ENCODE data around the gene CDC27. TPM values are rescaled to one million over a fixed set of nuclear protein-coding genes. Genes with fewer than 3 reads are reported as not detected.

Gene CDC27
- polyA plus RNA-seq, 1 donor from 2014 or later, result 50.1 TPM

DNA sequence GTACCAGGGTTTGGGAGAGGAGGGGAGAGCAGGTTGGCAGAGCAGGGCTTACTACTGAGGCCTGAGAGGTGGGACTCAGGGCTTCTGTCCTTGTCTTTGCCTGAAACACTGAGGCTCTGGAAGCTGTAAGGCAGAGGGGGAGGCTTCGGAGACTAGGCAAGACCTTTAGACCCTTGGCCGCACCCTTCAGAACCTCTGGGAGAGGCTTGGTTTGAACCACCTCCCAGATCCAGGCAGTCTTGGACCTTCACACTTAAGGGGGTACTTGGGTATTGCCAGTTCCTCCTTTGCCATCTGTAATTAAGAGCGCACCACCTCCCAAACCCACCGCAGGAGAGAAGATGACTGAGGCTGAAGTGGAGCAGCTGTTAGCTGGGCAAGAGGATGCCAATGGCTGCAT is 33.0 kb upstream of the CDC27 start (continued):
- TF ChIP-seq SMC3 (conservative IDR thresholded peaks at IDR 0.05; ENCODE audit: poor library complexity), result no peak

DNA sequence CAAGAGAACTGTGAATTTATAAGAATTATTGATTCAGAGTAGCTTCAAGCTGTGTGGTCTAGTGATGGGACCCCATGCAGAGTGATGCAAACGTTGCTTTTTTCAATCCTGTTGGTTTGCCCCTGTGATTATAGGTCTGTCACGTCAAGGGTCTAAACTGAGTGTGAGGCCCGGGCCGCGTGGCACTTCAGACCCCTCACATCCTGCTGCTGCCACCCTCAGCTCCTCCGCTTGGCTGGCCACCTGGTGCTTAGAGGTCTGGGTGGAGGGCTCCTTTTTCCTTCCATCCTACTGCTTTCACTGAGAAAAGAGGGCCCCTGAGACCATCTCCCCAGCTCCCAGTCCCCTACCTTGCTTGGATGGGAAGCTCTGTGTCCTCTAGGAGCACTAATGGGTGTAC is 32.1 kb upstream of the CDC27 start:
- no peak overlapping the region for H3K4me3 ChIP-seq (ENCODE audit: low read length)
- H3K9ac ChIP-seq (ENCODE audit: low read length), result no peak overlapping the region
- H3K4me2 ChIP-seq (ENCODE audit: low read length), result no peak overlapping the region
- TF ChIP-seq CTCF (IDR thresholded peaks at IDR 0.05; ENCODE audit: poor library complexity, severe bottlenecking) (no peak), SMC3 (conservative IDR thresholded peaks at IDR 0.05; ENCODE audit: poor library complexity) (no peak), TAF1 (IDR thresholded peaks at IDR 0.05; ENCODE audit: low read depth) (no peak), EZH2 (IDR thresholded peaks at IDR 0.05; ENCODE audit: borderline replicate concordance, insufficient read depth, low read length, poor library complexity, severe bottlenecking) (no peak), MXI1 (conservative IDR thresholded peaks at IDR 0.05; ENCODE audit: poor library complexity, severe bottlenecking) (no peak), RAD21 (conservative IDR thresholded peaks at IDR 0.05) (no peak), POLR2AphosphoS5 (IDR thresholded peaks at IDR 0.05) (no peak)
- H3K36me3 ChIP-seq (ENCODE audit: insufficient read depth, low read length), result no peaks in the 10 kb centered on the region
- H3K27me3 ChIP-seq (ENCODE audit: insufficient read depth, low read depth, low read length), result no peaks in the 10 kb centered on the region
- no peaks in the 10 kb centered on the region for H3K9me2 ChIP-seq (ENCODE audit: insufficient read depth, low read length)
- H4K20me1 ChIP-seq (ENCODE audit: insufficient read depth), result no peaks in the 10 kb centered on the region
- no peak overlapping the region for H2AFZ ChIP-seq (ENCODE audit: low read depth, low read length)
- H3K79me2 ChIP-seq (replicated peaks; ENCODE audit: insufficient read depth, low read length), result no peaks in the 10 kb centered on the region
- H3K27ac ChIP-seq (ENCODE audit: low read length), result no peak overlapping the region
- H3K9me3 ChIP-seq (ENCODE audit: low read length), result no peaks in the 10 kb centered on the region
- no peaks in the 10 kb centered on the region for H3F3A ChIP-seq (ENCODE audit: insufficient read depth, low read length, poor library complexity, severe bottlenecking)

GRCh38 chr17:47220531-47220999 is 31.5 kb upstream of the CDC27 start:
- no peak for TF ChIP-seq RAD21 (conservative IDR thresholded peaks at IDR 0.05)
- no peak for TF ChIP-seq TAF1 (IDR thresholded peaks at IDR 0.05; ENCODE audit: low read depth)
- no peak for TF ChIP-seq MXI1 (conservative IDR thresholded peaks at IDR 0.05; ENCODE audit: poor library complexity, severe bottlenecking)
- no peak for TF ChIP-seq CTCF (IDR thresholded peaks at IDR 0.05; ENCODE audit: poor library complexity, severe bottlenecking)
- no peak for TF ChIP-seq REST (IDR thresholded peaks at IDR 0.05; ENCODE audit: borderline replicate concordance)
- TF ChIP-seq EP300 (conservative IDR thresholded peaks at IDR 0.05; ENCODE audit: poor library complexity, severe bottlenecking), result peak; percentile 61
- no peak for TF ChIP-seq EZH2 (IDR thresholded peaks at IDR 0.05; ENCODE audit: borderline replicate concordance, insufficient read depth, low read length, poor library complexity, severe bottlenecking)
- TF ChIP-seq SMC3 (conservative IDR thresholded peaks at IDR 0.05; ENCODE audit: poor library complexity), result no peak
- peak; percentile 37 for TF ChIP-seq POLR2AphosphoS5 (IDR thresholded peaks at IDR 0.05)
- H3K9me3 ChIP-seq (ENCODE audit: low read length), result no peaks in the 10 kb centered on the region
- no peak overlapping the region for H3K9ac ChIP-seq (ENCODE audit: low read length)
- no peak overlapping the region for H2AFZ ChIP-seq (ENCODE audit: low read depth, low read length)
- H3K36me3 ChIP-seq (ENCODE audit: insufficient read depth, low read length), result no peaks in the 10 kb centered on the region
- H4K20me1 ChIP-seq (ENCODE audit: insufficient read depth), result no peaks in the 10 kb centered on the region
- H3F3A ChIP-seq (ENCODE audit: insufficient read depth, low read length, poor library complexity, severe bottlenecking), result no peaks in the 10 kb centered on the region
- no peaks in the 10 kb centered on the region for H3K27me3 ChIP-seq (ENCODE audit: insufficient read depth, low read depth, low read length)
- peak overlapping the region; percentile 56 for H3K4me2 ChIP-seq (ENCODE audit: low read length)
- H3K27ac ChIP-seq (ENCODE audit: low read length), result no peak overlapping the region
- no peaks in the 10 kb centered on the region for H3K9me2 ChIP-seq (ENCODE audit: insufficient read depth, low read length)
- H3K79me2 ChIP-seq (replicated peaks; ENCODE audit: insufficient read depth, low read length), result no peaks in the 10 kb centered on the region
- H3K4me3 ChIP-seq (ENCODE audit: low read length), result peak overlapping the region; percentile 6

Measured in neural cell (in vitro differentiated cells).